GM19351 (cell line): ENCODE results near the gene NRAS.
"Not testable (repeated sequence)": the region's sequence is repeated elsewhere in the genome, so short reads cannot be mapped to it uniquely, and the experiment has no call there.

Experiments used
- ATAC-seq: cut with Tn5 transposase; IDR thresholded peaks from one replicate; pipeline ENCODE4 v1.9.1; 2021; ENCODE audit warnings: mild to moderate bottlenecking, moderate library complexity; ENCODE audit not compliant: unreplicated experiment

NRAS gene

GRCh38 chr1:114716304-114717170 is at the start of gene NRAS:
NRAS (minus strand) TSS chr1:114716771; CDS start chr1:114716160, 611 bp downstream.
- ATAC-seq: peak; percentile 96

GRCh38 chr1:114764689-114765088 is 48.1 kb upstream of the NRAS start:
- no peak for ATAC-seq

DNA sequence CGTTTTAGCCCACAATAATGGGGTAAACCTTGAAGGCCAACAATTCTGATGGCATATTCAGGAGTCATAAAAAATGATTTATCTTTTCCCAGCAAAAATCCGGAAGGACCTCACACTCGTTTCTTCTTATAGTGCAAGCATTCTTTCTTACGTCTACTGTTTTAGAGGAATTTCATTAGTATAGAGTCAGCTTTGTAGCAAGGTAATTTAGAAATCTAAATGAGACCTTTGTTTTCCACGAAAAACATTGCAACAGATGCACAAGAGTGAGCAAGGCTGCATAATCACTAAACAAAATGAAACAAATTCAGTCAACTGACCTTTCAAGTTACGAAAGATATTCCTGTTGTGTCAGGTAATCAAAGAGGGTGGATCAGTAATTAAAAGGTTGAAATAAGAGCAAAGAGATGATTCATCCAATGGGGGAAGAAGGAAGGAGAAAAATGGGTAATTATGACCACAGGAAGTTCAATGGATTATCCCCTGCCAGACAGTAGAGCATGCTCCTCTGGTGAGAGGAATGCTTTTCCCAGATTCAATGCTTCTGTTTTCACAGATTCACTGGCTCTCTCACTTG is 41.8 kb upstream of the NRAS start:
- no peak for ATAC-seq

DNA sequence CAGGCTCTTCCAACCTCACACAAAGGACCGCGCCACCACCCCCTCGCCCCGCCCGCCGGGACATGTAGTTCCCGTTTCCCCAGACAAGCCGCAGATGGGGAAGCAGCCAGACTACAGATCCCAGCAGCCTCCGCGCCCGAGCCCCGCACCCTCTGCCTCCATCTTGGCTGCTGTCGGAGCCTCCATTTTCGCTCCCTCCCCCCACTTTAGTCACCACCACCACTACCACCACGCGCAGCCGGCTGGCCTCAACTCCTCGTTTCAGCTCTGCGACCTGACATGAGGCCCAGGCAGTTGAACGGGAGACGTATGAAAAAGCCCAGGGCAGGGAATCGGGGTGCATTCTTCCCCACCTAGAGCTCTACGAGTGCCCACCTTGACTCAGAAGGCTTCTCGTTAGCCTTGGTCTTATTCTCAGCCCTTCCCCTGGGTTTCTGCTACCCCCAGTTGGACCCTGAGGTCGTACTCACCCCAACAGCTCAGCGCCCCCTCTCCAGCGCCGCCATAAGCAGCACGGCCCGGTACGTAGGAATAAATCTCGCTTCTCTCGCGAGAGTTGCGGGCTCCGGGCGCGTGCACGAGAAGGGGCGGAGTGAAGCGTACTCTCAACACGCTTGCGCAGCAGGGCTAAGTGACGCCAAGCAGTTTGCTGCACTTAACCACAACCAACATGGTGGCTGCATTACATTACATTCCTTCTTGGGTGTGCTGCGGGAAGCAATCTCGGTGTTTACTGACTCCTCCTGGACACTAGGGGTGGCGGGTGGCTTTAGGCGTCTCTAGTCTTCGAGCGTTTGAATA is 41.1 kb upstream of the NRAS start, which contains the start of gene CSDE1:
TSS of gene CSDE1 (minus strand) at position 530 of the 801 bp plus-strand sequence. CDS start 18,094 bp downstream, outside the sequence.
- peak; percentile 72 for ATAC-seq

DNA sequence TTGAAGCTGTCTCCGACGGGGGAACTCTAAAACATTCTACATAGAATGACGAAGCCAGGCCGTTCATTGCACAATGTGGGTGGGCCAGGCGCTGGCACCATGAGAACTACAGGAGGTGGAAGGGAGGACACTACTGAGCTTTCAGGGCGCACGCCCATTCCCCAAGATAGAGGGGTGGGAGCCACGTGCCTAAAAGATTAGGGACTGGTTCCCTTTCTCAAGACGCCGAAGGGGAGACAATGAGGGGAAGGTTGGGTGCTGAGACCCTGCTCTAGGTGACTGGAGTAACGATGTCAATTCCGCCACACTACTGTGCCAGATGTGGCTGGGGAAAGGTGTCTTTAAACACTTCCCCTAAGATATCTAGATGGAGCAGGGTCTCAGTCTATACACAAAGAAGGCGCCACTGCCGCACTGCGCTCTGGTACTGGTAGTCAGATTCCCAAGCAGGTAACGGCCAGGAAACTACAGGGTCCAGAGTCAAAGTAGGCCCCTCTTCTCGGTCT is 40.4 kb upstream of the NRAS start:
- no peak for ATAC-seq

GRCh38 chr1:114756009-114756892 is 39.7 kb upstream of the NRAS start:
- peak; percentile 39 for ATAC-seq

DNA sequence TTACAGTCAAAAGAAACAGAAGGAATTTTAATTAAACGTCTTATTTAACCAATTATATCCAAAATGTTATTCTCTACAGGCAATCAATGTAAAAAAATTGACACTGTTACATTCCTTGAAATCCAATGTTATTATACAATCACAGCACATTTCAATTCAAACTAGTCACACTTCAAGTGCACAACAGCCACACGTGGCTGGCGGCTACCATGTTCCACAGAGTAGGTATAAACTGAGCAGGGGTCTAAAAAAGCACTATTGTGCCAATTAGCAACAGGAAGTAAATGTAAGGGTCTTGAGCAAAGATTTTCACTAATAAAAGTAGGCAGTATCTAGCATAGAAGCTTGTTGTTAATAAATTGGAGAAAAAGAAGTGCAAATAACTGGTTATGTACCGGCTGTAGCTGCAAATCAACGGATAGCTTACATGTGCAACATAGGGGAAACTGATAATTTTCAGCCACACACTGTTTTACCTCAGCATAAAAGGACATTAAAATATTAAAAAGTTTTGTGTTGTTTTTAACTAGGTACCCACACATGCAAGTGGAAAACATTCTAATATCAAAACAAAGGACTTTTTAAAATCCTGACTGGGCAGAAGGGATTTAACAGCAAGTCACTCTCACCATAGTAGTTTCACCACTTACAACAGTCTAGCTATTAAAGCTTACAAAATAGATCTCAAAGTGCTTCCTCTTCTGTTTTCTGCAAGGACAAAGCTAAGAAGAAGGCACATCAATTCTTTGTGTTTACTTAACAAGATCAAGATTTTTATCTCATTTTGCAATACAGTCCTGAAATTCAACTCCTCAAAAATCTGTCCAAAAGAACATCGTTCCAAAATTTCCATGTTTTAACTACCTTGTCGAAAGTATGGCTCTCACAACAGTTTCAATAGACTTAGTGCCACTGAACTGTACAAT is 38.7 kb upstream of the NRAS start:
- no peak for ATAC-seq

GRCh38 chr1:114753702-114754101 is 37.1 kb upstream of the NRAS start:
- not testable (repeated sequence) for ATAC-seq

DNA sequence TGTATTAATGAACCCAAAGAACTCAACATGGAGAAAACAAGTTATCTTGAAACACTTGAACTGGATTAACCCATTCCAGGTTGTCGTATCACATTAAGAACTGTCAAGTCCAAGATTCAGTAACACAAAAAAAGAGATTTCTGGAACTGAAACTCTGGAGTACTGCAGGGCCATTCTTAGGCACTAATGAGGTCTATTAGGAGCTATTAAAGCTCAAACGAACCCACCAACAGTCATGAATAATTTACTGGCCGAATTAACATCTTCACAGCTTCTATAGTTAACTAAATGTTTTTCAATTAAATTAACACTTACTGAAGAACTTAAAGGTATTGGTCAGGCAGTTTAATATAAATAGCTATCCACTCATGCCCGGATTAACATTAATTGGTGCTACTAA is 36.6 kb upstream of the NRAS start:
- no peak for ATAC-seq

DNA sequence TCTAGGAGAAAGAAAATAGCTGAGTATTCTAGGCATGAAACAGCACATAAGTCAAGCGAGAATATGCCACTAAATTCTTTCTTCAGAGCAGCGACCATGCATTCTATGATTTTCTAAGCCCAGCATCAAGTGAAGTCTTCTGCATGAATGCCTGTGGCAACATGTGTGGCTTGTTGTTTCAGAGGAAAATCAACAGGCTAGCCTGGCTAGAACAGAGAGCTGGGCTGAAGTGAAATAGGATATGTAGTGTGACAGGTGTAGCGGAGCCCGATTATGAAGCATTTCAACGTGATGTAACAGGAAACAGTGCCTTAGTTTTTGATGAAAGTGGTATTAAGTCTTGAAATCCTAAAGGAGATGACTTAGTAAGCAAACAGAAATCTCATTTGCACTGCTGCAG is 34.2 kb upstream of the NRAS start:
- ATAC-seq: no peak

- no peak for ATAC-seq
Observed at GRCh38 chr1:114749835-114750234, 33.3 kb upstream of the NRAS start.

- no peak for ATAC-seq
Observed at GRCh38 chr1:114746450-114747121, 30.0 kb upstream of the NRAS start.

- ATAC-seq: no peak
Observed at GRCh38 chr1:114745291-114745690, 28.7 kb upstream of the NRAS start.

DNA sequence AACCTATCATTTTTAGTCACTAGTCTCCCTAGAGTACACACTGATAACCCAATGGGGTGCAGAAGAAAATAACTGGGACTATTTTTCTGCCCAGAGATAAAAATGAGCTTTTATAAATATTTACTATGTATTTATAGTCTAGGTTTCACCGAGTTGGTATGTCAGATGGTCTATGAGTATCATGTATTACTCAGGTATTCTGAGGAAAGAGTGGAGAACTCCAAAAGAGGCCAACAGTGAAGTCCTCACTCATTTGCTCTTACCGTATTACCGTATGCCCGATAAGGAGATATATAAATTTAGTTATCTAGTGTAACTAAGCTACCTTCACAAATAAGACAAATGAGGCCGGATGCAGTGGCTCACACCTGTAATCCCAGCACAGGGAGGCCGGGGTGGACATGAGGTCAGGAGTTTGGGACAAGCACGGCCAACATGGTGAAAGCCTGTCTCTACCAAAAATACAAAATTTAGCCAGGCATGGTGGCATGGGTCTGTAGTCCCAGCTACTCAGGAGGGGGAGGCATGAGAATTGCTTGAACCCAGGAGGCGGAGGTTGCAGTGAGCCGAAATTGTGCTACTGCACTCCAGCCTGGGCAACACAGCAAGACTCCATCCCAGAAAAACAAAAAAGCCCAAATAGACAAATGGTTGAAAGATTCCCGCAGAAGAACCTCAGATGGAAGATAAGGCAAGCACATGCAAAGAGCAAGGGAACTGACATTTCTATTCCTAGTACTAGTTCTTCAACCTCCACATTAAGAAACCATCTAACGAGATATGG is 25.6 kb upstream of the NRAS start:
- no peak for ATAC-seq

GRCh38 chr1:114740331-114740730 is 23.8 kb upstream of the NRAS start:
- no peak for ATAC-seq

- no peak for ATAC-seq
Observed at GRCh38 chr1:114737314-114737849, 20.8 kb upstream of the NRAS start.

GRCh38 chr1:114735479-114735878 is 18.9 kb upstream of the NRAS start:
- ATAC-seq: no peak

GRCh38 chr1:114729782-114730181 is 13.2 kb upstream of the NRAS start:
- no peak for ATAC-seq
